Right ventricle myocardium superior (tissue), 1 donor: Measurements from ENCODE around the gene HPD. TPM values are rescaled to one million over a fixed set of nuclear protein-coding genes. Genes with fewer than 3 reads are reported as not detected.
"Not testable (repeated sequence)": the region's sequence is repeated elsewhere in the genome, so short reads cannot be mapped to it uniquely, and the experiment has no call there.

Experiments
- ATAC-seq: fragments of 200-7000 bp; cut with Tn5 transposase; one replicate; pipeline ENCODE4 v1.9.1; 2020; ENCODE audit warnings: mild to moderate bottlenecking; ENCODE audit not compliant: poor library complexity
- DNase-seq: peaks from one replicate; pipeline ENCODE4 v3.0.0-alpha.2; 2020
- intact Hi-C: fragments of 100-400 bp; cut with DNase I; formaldehyde crosslinking; loops from one replicate; pipeline ENCODE4 v1.11.2; 2022
- long read RNA-seq: library from polyadenylated mRNA; unstranded; transcript quantifications from one replicate; pipeline ENCODE4 v2.0.0, GENCODE V29; 2021
- total RNA-seq: library from RNA; stranded (reverse); fragmentation: NEBNext Ultra II Directional; extraction: Animal tissue kit (Norgen Biotek cat#: 25700); gene quantifications from one replicate; pipeline ENCODE4 v1.2.1, GENCODE V29; 2021
- donor health status: DM: no; HTN: yes; CAD: no; lungs with severe emphysema.

HPD gene
- total RNA-seq, result 2.7 TPM
- long read RNA-seq, partial matches to known transcripts, result 2 of 2 reads
- long read RNA-seq, other reads (novel, unspliced or antisense), result 0 of 2 reads

GRCh38 chr12:121858662-121859572, at the start of gene HPD:
Gene HPD, minus strand, starts transcription at chr12:121858859. Its CDS starts 36 bp downstream, at chr12:121858823.
- DNase-seq, result peak; percentile 87
- intact Hi-C loops, result no loop called here
- peak; percentile 93 for ATAC-seq

- intact Hi-C loops, result no loop called here
These were observed 47.1 kb upstream of the HPD start for GRCh38 chr12:121905746-121906145.

GRCh38 chr12:121903202-121903601, 44.5 kb upstream of the HPD start:
- intact Hi-C loops, result no loop called here
- ATAC-seq (no peak), DNase-seq (no peak)

More at GRCh38 chr12:121905746-121906145, 47.1 kb upstream of the HPD start:
- ATAC-seq (no peak), DNase-seq (no peak)

GRCh38 chr12:121899590-121899989, 40.9 kb upstream of the HPD start:
- DNase-seq (no peak), ATAC-seq (no peak)
- intact Hi-C loops, result no loop called here

- ATAC-seq, result no peak
- DNase-seq, result no peak
- intact Hi-C loops, result no loop called here
These were observed 39.6 kb upstream of the HPD start for GRCh38 chr12:121898287-121898686.

GRCh38 chr12:121894633-121895032, 36.0 kb upstream of the HPD start:
- ATAC-seq, result peak; percentile 50
- no peak for DNase-seq
- intact Hi-C loops, result no loop called here

GRCh38 chr12:121893961-121894460, 35.4 kb upstream of the HPD start:
- intact Hi-C loops, result no loop called here
- no peak for ATAC-seq

GRCh38 chr12:121892673-121893561, 34.3 kb upstream of the HPD start:
- intact Hi-C loops, result no loop called here
- DNase-seq, result no peak
- no peak for ATAC-seq

More at GRCh38 chr12:121893961-121894460, 35.4 kb upstream of the HPD start:
- no peak for DNase-seq

GRCh38 chr12:121889661-121890060, 31.0 kb upstream of the HPD start:
- DNase-seq, ATAC-seq: not testable (repeated sequence)
- intact Hi-C loops, result loop anchor here (5.0 kb wide), 2 partner anchors 92 to 192 kb away; no protein-coding TSS in a partner anchor

- ATAC-seq (no peak), DNase-seq (no peak)
- intact Hi-C loops, result loop anchor here (5.0 kb wide), 2 partner anchors 92 to 192 kb away; no protein-coding TSS in a partner anchor
These were observed 30.6 kb upstream of the HPD start for GRCh38 chr12:121889274-121889624.

GRCh38 chr12:121888478-121889273, 30.0 kb upstream of the HPD start, which contains the start of gene PSMD9:
Gene PSMD9, plus strand, starts transcription at chr12:121888790. Its CDS starts 67 bp downstream, at chr12:121888857.
- intact Hi-C loops, result loop anchor here (5.0 kb wide), 2 partner anchors 91 to 191 kb away; no protein-coding TSS in a partner anchor
- ATAC-seq, result peak; percentile 99
- DNase-seq, result peak; percentile 99

GRCh38 chr12:121888083-121888477, 29.4 kb upstream of the HPD start:
- intact Hi-C loops, result loop anchor here (5.0 kb wide), 2 partner anchors 91 to 191 kb away; no protein-coding TSS in a partner anchor
- no peak for DNase-seq
- ATAC-seq, result no peak

- intact Hi-C loops, result loop anchor here (5.0 kb wide), 2 partner anchors 88 to 188 kb away; no protein-coding TSS in a partner anchor
- not testable (repeated sequence) for ATAC-seq
These were observed 26.5 kb upstream of the HPD start for GRCh38 chr12:121885129-121885528.

GRCh38 chr12:121883315-121883660, 24.6 kb upstream of the HPD start:
- intact Hi-C loops, result no loop called here
- ATAC-seq (peak; percentile 15), DNase-seq (no peak)

More at GRCh38 chr12:121885129-121885528, 26.5 kb upstream of the HPD start:
- not testable (repeated sequence) for DNase-seq

GRCh38 chr12:121876080-121876447, 17.4 kb upstream of the HPD start:
- intact Hi-C loops, ATAC-seq: not testable (repeated sequence)

GRCh38 chr12:121875582-121875981, 16.9 kb upstream of the HPD start:
- intact Hi-C loops, result no loop called here
- no peak for DNase-seq
- ATAC-seq, result no peak

More at GRCh38 chr12:121876080-121876447, 17.4 kb upstream of the HPD start:
- not testable (repeated sequence) for DNase-seq

- ATAC-seq, result peak; percentile 12
- DNase-seq, result no peak
- intact Hi-C loops, result no loop called here
These were observed 15.4 kb upstream of the HPD start for GRCh38 chr12:121874071-121874470.

- intact Hi-C loops, result no loop called here
- DNase-seq (peak; percentile 49), ATAC-seq (no peak)
These were observed 14.5 kb upstream of the HPD start for GRCh38 chr12:121873216-121873569.
